ENCODE data around the gene KLK13. TPM values are rescaled to one million over a fixed set of nuclear protein-coding genes. Genes with fewer than 3 reads are reported as not detected.
A peak's percentile ranks its signal among the peaks of the same experiment; 100 is the strongest.

The KLK13 gene
- total and polyA plus RNA-seq, 2 of the 8 experiments (the other 6 are each of a cell fraction or from before 2014, with no cell fraction given), result 4.2 to 4.5 TPM

- no peaks in the 10 kb centered on the region for H3K36me3 ChIP-seq (ENCODE audit: control insufficient read depth in 2 of 4, insufficient read depth in 4 of 4, low read length in 3 of 4)
- H3K9ac ChIP-seq (replicated peaks in 1 of 4; ENCODE audit: extremely low read depth in 1 of 4, low read depth in 3 of 4, low read length in 3 of 4), result no peak overlapping the region
- no peak overlapping the region for H3K27ac ChIP-seq (ENCODE audit: low read depth, low read length)
- H3K4me1 ChIP-seq (replicated peaks in 1 of 4; ENCODE audit: control insufficient read depth in 3 of 4, insufficient read depth in 4 of 4, low read length in 3 of 4), result peaks cover 0 to 6% (median 2%) of the 10 kb centered on the region in 4 experiments; a peak in 4 of 7 replicates
- ChIA-PET CTCF (ENCODE audit: partially characterized antibody) (interaction anchor here (0.7 to 8.3 kb wide), 52 partner anchors 8 to 1151 kb away, joined by 3 to 269 read pairs (median 4); partner anchors contain the start of genes KLK10, KLK11, KLK13 and KLK8), POLR2A (ENCODE audit: partially characterized antibody) (interaction anchor here (0.7 to 1.6 kb wide), 9 partner anchors 12 to 304 kb away, joined by 3 to 5 read pairs (median 4); partner anchors contain the start of genes CTU1, KLK10 and KLK11)
- H2BK15ac ChIP-seq (ENCODE audit: low read length), result no peak overlapping the region
- H3K79me2 ChIP-seq (ENCODE audit: control insufficient read depth in 1 of 2, insufficient read depth in 2 of 2, low read length in 2 of 2), result no peaks in the 10 kb centered on the region
- no peak overlapping the region for H3K4me3 ChIP-seq (ENCODE audit: extremely low read depth in 1 of 4, insufficient read depth in 2 of 4, low read depth in 3 of 4, low read length in 4 of 4)
- no peaks in the 10 kb centered on the region; a peak in 1 of 7 replicates for H3K27me3 ChIP-seq (replicated peaks in 1 of 4; ENCODE audit: control insufficient read depth in 3 of 4, extremely low read depth in 1 of 4, insufficient read depth in 3 of 4, low read length in 3 of 4)
- no peak overlapping the region for H3K4ac ChIP-seq (replicated peaks; ENCODE audit: insufficient read length, low read depth, low read length)
- no peak overlapping the region for H2BK5ac ChIP-seq (ENCODE audit: low read depth, low read length)
- no peak overlapping the region for H3K18ac ChIP-seq (ENCODE audit: extremely low read depth, low read length)
- H3K56ac ChIP-seq (replicated peaks; ENCODE audit: insufficient read length, low read depth, low read length), result no peak overlapping the region
- DNase-seq (ENCODE audit: low read depth in 1 of 2, low spot score in 2 of 2) (no peak), FAIRE-seq (no peak)
- no peak overlapping the region for H2AFZ ChIP-seq (ENCODE audit: low read length)
- no peak overlapping the region for H2AK5ac ChIP-seq (ENCODE audit: low read depth, low read length)
- WGBS, 2 experiments (ENCODE audit: extremely low coverage in 1 of 2, insufficient coverage in 1 of 2, insufficient read length in 1 of 2, insufficient replicate concordance in 2 of 2, low coverage in 1 of 2, low lambda C conversion rate in 2 of 2, missing lambda C conversion rate in 1 of 2), result 83% methylated on average over 6 of the region's 6 CpGs; no CpG with 5 or more reads in 1 of the 2 experiments
- peaks cover 3% of the 10 kb centered on the region; the same call in 1 of the 2 replicates for H3K79me1 ChIP-seq (ENCODE audit: low read depth, low read length)
- no peak overlapping the region for H3K23ac ChIP-seq (ENCODE audit: insufficient read length)
- H4K5ac ChIP-seq (ENCODE audit: insufficient read length, low read depth, low read length), result no peak overlapping the region
- H2BK120ac ChIP-seq (replicated peaks; ENCODE audit: low read depth, low read length), result no peak overlapping the region
- H2BK20ac ChIP-seq (ENCODE audit: low read length), result no peak overlapping the region
- no peaks in the 10 kb centered on the region for H3K9me3 ChIP-seq (ENCODE audit: insufficient read depth in 2 of 2, low read depth in 1 of 2, low read length in 1 of 2)
- H2BK12ac ChIP-seq (ENCODE audit: low read depth, low read length), result no peak overlapping the region
- no peak overlapping the region for H4K91ac ChIP-seq (replicated peaks; ENCODE audit: insufficient read length, low read length)
- peaks cover 2 to 3% of the 10 kb centered on the region in 2 experiments for H4K20me1 ChIP-seq (replicated peaks in 1 of 2; ENCODE audit: control insufficient read depth in 1 of 2, insufficient read depth in 2 of 2, low read length in 2 of 2)
- no peak overlapping the region for H3K14ac ChIP-seq (ENCODE audit: insufficient read length)
- no peaks in the 10 kb centered on the region for H3K23me2 ChIP-seq (ENCODE audit: low read depth, low read length)
- H4K8ac ChIP-seq (ENCODE audit: extremely low read depth, insufficient read depth, low read length), result no peak overlapping the region
- no peak overlapping the region for H3K4me2 ChIP-seq (ENCODE audit: insufficient read depth in 1 of 2, low read depth in 2 of 2, low read length in 2 of 2)
- TF ChIP-seq SAP30 (IDR thresholded peaks at IDR 0.05; ENCODE audit: insufficient read depth, insufficient replicate concordance, low read length) (no peak), CTBP2 (IDR thresholded peaks at IDR 0.05; ENCODE audit: borderline replicate concordance, insufficient read depth, insufficient read length, low read length) (no peak), MAFK (IDR thresholded peaks at IDR 0.05; ENCODE audit: low read depth, low read length) (no peak), CEBPB (IDR thresholded peaks at IDR 0.05; ENCODE audit: low read depth, low read length) (no peak), GTF2F1 (IDR thresholded peaks at IDR 0.05; ENCODE audit: borderline replicate concordance, low read depth, low read length) (no peak), SUZ12 (IDR thresholded peaks at IDR 0.05; ENCODE audit: low read length) (no peak), RAD21 (IDR thresholded peaks at IDR 0.05 in 1 of 2, conservative IDR thresholded peaks at IDR 0.05 in 1 of 2; ENCODE audit: low read depth in 2 of 2, low read length in 2 of 2) (peak; percentile 59 to 63), BACH1 (IDR thresholded peaks at IDR 0.05; ENCODE audit: low read length) (no peak), CHD1 (IDR thresholded peaks at IDR 0.05; ENCODE audit: low read depth, low read length) (no peak)
Measured at GRCh38 chr19:51096473-51097165, 31.7 kb upstream of the KLK13 start.
